CD14-positive monocyte (primary cell): Measurements from ENCODE around the gene DOK4. TPM values are rescaled to one million over a fixed set of nuclear protein-coding genes. Genes with fewer than 3 reads are reported as not detected.

Experiments
- DNase-seq, 3 donors: peaks; one replicate each; pipeline ENCODE4 v3.0.0-alpha.2; 2011 to 2022
- H2AFZ ChIP-seq: 2 replicates; pipeline ENCODE4 v1.6.0; 2012; ENCODE audit warnings: mild to moderate bottlenecking, low read depth, low read length, inconsistent platforms; ENCODE audit not compliant: insufficient read depth, poor library complexity, severe bottlenecking
- H3K27ac ChIP-seq, 2 donors: 1 replicate in 1 of 2; 2 replicates in 1 of 2; pipeline ENCODE4 v1.5.1; 2012 to 2013; ENCODE audit warnings: low read length in 2 of 2, control low read depth in 1 of 2, inconsistent platforms in 1 of 2, low read depth in 1 of 2, mild to moderate bottlenecking in 1 of 2
- H3K27me3 ChIP-seq, 2 donors: one replicate each; pipeline versions ENCODE4 v1.6.0 to v1.6.1; 2011 to 2013; ENCODE audit warnings: low read length in 2 of 2; ENCODE audit not compliant: control insufficient read depth in 2 of 2, insufficient read depth in 2 of 2
- H3K36me3 ChIP-seq, 2 donors: replicated peaks in 1 of 2; 1 replicate in 1 of 2; 2 replicates in 1 of 2; pipeline versions ENCODE4 v1.5.1 to v1.6.1; 2012 to 2013; ENCODE audit warnings: low read length in 2 of 2, control low read depth in 1 of 2, inconsistent platforms in 1 of 2, mild to moderate bottlenecking in 1 of 2; ENCODE audit not compliant: insufficient read depth in 2 of 2, control insufficient read depth in 1 of 2
- H3K4me1 ChIP-seq, 2 donors: 1 replicate in 1 of 2; 2 replicates in 1 of 2; pipeline versions ENCODE4 v1.5.1 to v1.6.1; 2012 to 2013; ENCODE audit warnings: low read length in 2 of 2, control low read depth in 1 of 2, inconsistent platforms in 1 of 2, mild to moderate bottlenecking in 1 of 2, moderate library complexity in 1 of 2; ENCODE audit not compliant: insufficient read depth in 2 of 2, control insufficient read depth in 1 of 2
- H3K4me2 ChIP-seq: replicated peaks from 2 replicates; pipeline ENCODE3; 2012; ENCODE audit warnings: low read length, moderate library complexity, mild to moderate bottlenecking; ENCODE audit not compliant: poor library complexity, severe bottlenecking; ENCODE audit errors: extremely low read depth
- H3K4me3 ChIP-seq, 3 experiments: fragments of 200-600 bp in 1 of 3; sonication (generic) in 1 of 3; replicated peaks in 1 of 3; 1 replicate in 2 of 3; 2 replicates in 1 of 3; pipeline ENCODE4 v1.5.1; 2011 to 2013; ENCODE audit warnings: low read length in 3 of 3, mild to moderate bottlenecking in 3 of 3, control low read depth in 2 of 3, low read depth in 2 of 3, inconsistent platforms in 1 of 3, moderate library complexity in 1 of 3
- H3K79me2 ChIP-seq: 2 replicates; pipeline ENCODE4 v1.6.0; 2012; ENCODE audit warnings: mild to moderate bottlenecking, control low read depth, inconsistent platforms, low read length, moderate library complexity; ENCODE audit not compliant: insufficient read depth
- H3K9ac ChIP-seq: 2 replicates; pipeline ENCODE4 v1.6.0; 2017; ENCODE audit warnings: low read length, mild to moderate bottlenecking; ENCODE audit not compliant: insufficient read depth, poor library complexity, severe bottlenecking
- H3K9me3 ChIP-seq, 2 donors: replicated peaks in 1 of 2; 1 replicate in 1 of 2; 2 replicates in 1 of 2; pipeline versions ENCODE4 v1.5.1 to v1.6.1; 2012 to 2013; ENCODE audit warnings: low read length in 2 of 2, control low read depth in 1 of 2; ENCODE audit not compliant: control insufficient read depth in 1 of 2, insufficient read depth in 1 of 2
- H4K20me1 ChIP-seq: 2 replicates; pipeline ENCODE4 v1.6.0; 2012; ENCODE audit warnings: mild to moderate bottlenecking, low read length, control low read depth, moderate library complexity; ENCODE audit not compliant: insufficient read depth
- H3K27ac Mint-ChIP-seq, 7 donors: one replicate each; pipeline ENCODE4 v1.8.0; 2020; ENCODE audit warnings: mild to moderate bottlenecking in 7 of 7, mixed read lengths in 7 of 7, moderate library complexity in 6 of 7, inconsistent platforms in 2 of 7
- H3K27me3 Mint-ChIP-seq, 3 donors: one replicate each; pipeline ENCODE4 v1.8.0; 2021 to 2022; ENCODE audit warnings: low read depth in 3 of 3, mild to moderate bottlenecking in 3 of 3, mixed read lengths in 3 of 3, moderate library complexity in 3 of 3, inconsistent platforms in 1 of 3
- H3K36me3 Mint-ChIP-seq, 2 donors: one replicate each; pipeline ENCODE4 v1.8.0; 2020; ENCODE audit warnings: mixed read lengths in 2 of 2, inconsistent platforms in 1 of 2, mild to moderate bottlenecking in 1 of 2
- H3K4me1 Mint-ChIP-seq: one replicate; pipeline ENCODE4 v1.8.0; 2020; ENCODE audit warnings: mild to moderate bottlenecking, mixed read lengths
- H3K4me3 Mint-ChIP-seq, 2 donors: one replicate each; pipeline ENCODE4 v1.8.0; 2020; ENCODE audit warnings: mild to moderate bottlenecking in 2 of 2, mixed read lengths in 2 of 2, moderate library complexity in 1 of 2
- H3K9me3 Mint-ChIP-seq, 7 donors: one replicate each; pipeline ENCODE4 v1.8.0; 2020 to 2022; ENCODE audit warnings: mixed read lengths in 7 of 7, mild to moderate bottlenecking in 6 of 7, moderate library complexity in 6 of 7, inconsistent platforms in 2 of 7
- WGBS: methylation state at CpG from one replicate; pipeline ENCODE4 v1.1.5; 2013; ENCODE audit warnings: missing lambda C conversion rate; ENCODE audit not compliant: insufficient coverage; 5-methylcytosine and 5-hydroxymethylcytosine counted together
- intact Hi-C, 2 donors: fragments of 100-400 bp; cut with micrococcal nuclease; formaldehyde crosslinking; loops; one replicate each; pipeline versions ENCODE4 v1.15.0 to v1.15.1; 2023
- polyA plus RNA-seq, 3 donors: library from polyadenylated mRNA; depleted of rRNA in 1 of 3; unstranded in 2 of 3; stranded (reverse) in 1 of 3; fragments of 300-500 nt in 2 of 3; fragments of >200 nt in 1 of 3; fragmentation: Illumina TruSeq in 2 of 3; gene quantifications; 1 replicate in 2 of 3; 2 replicates in 1 of 3; pipeline ENCODE4 v1.2.3, GENCODE V29; 2012 to 2021
- TF ChIP-seq, protein P1 (sequence below): fragments of 200-600 bp; IDR thresholded peaks from one replicate; pipeline ENCODE4 v1.8.0; 2022; ENCODE audit warnings: antibody characterized with exemption, mild to moderate bottlenecking

The DOK4 gene
- polyA plus RNA-seq, 3 donors, result 0.09 to 0.17 TPM; not detected in 1

DNA sequence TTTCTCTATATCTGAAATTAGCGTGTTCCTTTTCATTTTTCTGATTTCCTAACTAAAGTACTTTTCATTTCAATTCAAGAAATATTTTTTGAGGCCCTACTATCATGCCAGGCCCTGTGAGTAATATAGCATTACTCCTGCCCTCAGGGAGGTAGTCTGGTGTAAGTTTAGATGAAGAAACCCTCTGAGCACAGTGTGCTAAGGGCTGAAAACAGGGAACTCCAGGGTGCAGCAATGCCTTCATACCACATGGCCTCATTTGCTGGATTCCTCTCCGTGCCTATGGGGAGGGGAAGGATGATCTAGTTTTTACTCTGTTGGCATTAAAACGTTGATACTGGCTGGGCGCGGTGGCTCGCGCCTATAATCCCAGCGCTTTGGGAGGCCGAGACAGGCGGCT, 34.3 kb downstream of the DOK4 start:
- H4K20me1 ChIP-seq, result no peaks in the 10 kb centered on the region
- H3K79me2 ChIP-seq, result peaks cover 15% of the 10 kb centered on the region
- no peaks in the 10 kb centered on the region for H3K27me3 ChIP-seq
- H3K9me3 Mint-ChIP-seq, result no peaks in the 10 kb centered on the region
- intact Hi-C loops, result no loop called here
- no peak overlapping the region for H3K4me2 ChIP-seq
- no peaks in the 10 kb centered on the region for H3K27me3 Mint-ChIP-seq
- no peak for DNase-seq
- H3K4me1 Mint-ChIP-seq, result peaks cover 9% of the 10 kb centered on the region
- peaks cover 8 to 11% of the 10 kb centered on the region in 2 donors for H3K4me1 ChIP-seq
- H3K27ac Mint-ChIP-seq, result peak overlapping the region in 1 of 7 donors; percentile 57
- no peaks in the 10 kb centered on the region for H3K9me3 ChIP-seq
- H3K9ac ChIP-seq, result no peak overlapping the region
- TF ChIP-seq, protein P1, sequence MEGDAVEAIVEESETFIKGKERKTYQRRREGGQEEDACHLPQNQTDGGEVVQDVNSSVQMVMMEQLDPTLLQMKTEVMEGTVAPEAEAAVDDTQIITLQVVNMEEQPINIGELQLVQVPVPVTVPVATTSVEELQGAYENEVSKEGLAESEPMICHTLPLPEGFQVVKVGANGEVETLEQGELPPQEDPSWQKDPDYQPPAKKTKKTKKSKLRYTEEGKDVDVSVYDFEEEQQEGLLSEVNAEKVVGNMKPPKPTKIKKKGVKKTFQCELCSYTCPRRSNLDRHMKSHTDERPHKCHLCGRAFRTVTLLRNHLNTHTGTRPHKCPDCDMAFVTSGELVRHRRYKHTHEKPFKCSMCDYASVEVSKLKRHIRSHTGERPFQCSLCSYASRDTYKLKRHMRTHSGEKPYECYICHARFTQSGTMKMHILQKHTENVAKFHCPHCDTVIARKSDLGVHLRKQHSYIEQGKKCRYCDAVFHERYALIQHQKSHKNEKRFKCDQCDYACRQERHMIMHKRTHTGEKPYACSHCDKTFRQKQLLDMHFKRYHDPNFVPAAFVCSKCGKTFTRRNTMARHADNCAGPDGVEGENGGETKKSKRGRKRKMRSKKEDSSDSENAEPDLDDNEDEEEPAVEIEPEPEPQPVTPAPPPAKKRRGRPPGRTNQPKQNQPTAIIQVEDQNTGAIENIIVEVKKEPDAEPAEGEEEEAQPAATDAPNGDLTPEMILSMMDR, result no peak
- H3K36me3 ChIP-seq, result peaks cover 53 to 65% of the 10 kb centered on the region in 2 donors
- no peak overlapping the region for H3K27ac ChIP-seq
- no peak overlapping the region for H2AFZ ChIP-seq
- WGBS, result 98% methylated on average over 9 of the region's 10 CpGs
- H3K4me3 Mint-ChIP-seq, result no peak overlapping the region
- H3K4me3 ChIP-seq, result no peak overlapping the region
- H3K36me3 Mint-ChIP-seq, result peaks cover 50 to 57% of the 10 kb centered on the region in 2 donors

DNA sequence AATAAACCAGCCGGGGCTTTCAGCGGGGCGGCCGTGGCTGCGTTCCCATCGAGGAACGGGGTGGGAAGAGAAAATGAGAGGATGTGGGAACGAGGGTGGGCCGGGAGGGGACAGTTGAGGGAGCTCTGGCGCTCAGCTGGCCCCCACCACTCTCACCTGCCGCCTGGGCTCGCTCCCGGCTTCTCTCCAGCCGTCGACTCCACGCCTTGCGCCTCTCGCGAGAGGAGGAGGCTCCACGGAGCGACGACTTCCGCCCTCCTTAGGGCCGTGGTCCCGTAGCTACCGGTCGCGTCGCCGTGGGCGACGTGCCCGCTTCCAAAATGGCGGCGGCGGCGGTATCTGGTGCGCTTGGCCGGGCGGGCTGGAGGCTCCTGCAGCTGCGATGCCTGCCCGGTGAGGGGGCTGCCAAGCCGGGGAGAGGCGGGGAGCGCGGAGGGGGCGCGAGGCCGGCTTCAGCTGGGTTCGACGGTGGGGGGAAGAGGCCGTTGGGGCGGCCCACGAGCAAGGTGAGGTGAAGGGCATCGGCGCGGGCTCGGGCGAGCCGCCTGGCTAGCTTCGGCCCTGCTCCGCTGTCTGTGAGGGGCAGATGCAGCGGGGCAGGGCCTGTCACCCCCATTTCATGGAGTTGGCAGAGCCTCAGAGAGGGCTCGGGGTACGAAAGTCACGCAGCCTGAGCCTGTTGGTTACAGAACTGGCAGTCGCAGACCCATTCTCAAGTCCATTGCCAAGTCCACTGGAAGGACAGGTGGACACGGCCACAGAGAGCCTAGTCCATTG, 38.9 kb downstream of the DOK4 start, which contains the start of the genes CIAPIN1 and COQ9:
CIAPIN1 (minus strand) TSS at position 200 of the 777 bp plus-strand sequence. CDS start 6,457 bp downstream, outside the sequence.
COQ9 (plus strand) TSS at position 294 of the 777 bp plus-strand sequence; CDS start at position 321, 27 bp downstream.
- intact Hi-C loops, result loop anchor here in 1 of 2 donors (2.0 to 10.0 kb wide), 2 partner anchors 15 to 263 kb away; partner anchors contain the start of genes POLR2C, PSME3IP1 and RSPRY1
- H3K9ac ChIP-seq, result peak within 1 kb of the TSS; percentile 96
- peaks cover 19% of the 10 kb centered on the region for H3K4me1 Mint-ChIP-seq
- peaks cover 15 to 24% of the 10 kb centered on the region in 2 donors for H3K36me3 ChIP-seq
- H4K20me1 ChIP-seq, result no peaks in the 10 kb centered on the region
- peak within 1 kb of the TSS; percentile 93 to 94 for H3K4me3 Mint-ChIP-seq
- H3K79me2 ChIP-seq, result peaks cover 51% of the 10 kb centered on the region
- peak within 1 kb of the TSS; percentile 81 to 96 (median 87) for H3K27ac Mint-ChIP-seq
- peaks cover 16 to 22% of the 10 kb centered on the region in 2 donors for H3K4me1 ChIP-seq
- H3K27me3 ChIP-seq, result no peaks in the 10 kb centered on the region
- H3K27ac ChIP-seq, result peak within 1 kb of the TSS; percentile 40 to 89
- DNase-seq, result peak; percentile 91 to 93 (median 91)
- H3K9me3 ChIP-seq, result no peaks in the 10 kb centered on the region
- H2AFZ ChIP-seq, result peak within 1 kb of the TSS; percentile 98
- peak within 1 kb of the TSS; percentile 99 for H3K4me2 ChIP-seq
- H3K36me3 Mint-ChIP-seq, result peaks cover 15 to 17% of the 10 kb centered on the region in 2 donors
- WGBS, result under 1% methylated on average over 58 of the region's 68 CpGs
- TF ChIP-seq, protein P1, result no peak
- no peaks in the 10 kb centered on the region for H3K27me3 Mint-ChIP-seq
- peak within 1 kb of the TSS; percentile 88 to 92 (median 92) for H3K4me3 ChIP-seq
- H3K9me3 Mint-ChIP-seq, result peaks cover 0 to 3% (median 0%) of the 10 kb centered on the region in 7 donors
